ENCODE data around the gene POLDIP2.

GRCh38 chr17:28344435-28344901 lies 12.9 kb downstream of the POLDIP2 start:
- TF ChIP-seq CTCF (IDR thresholded peaks at IDR 0.05) (no peak), EZH2 (IDR thresholded peaks at IDR 0.05; ENCODE audit: borderline replicate concordance, insufficient read depth, low read depth, low read length, poor library complexity, severe bottlenecking) (no peak)
